Measurements from ENCODE around the gene ABHD17C. TPM values are rescaled to one million over a fixed set of nuclear protein-coding genes. Genes with fewer than 3 reads are reported as not detected.

The ABHD17C gene
- total RNA-seq, 1 donor from 2014 or later = 3.7 TPM

- ATAC-seq (peak; percentile 6), DNase-seq (ENCODE audit: low spot score) (no peak)
These were observed 85.5 kb downstream of the ABHD17C start for GRCh38 chr15:80780416-80781221.

- no peak for DNase-seq (ENCODE audit: low spot score)
- ATAC-seq = no peak
These were observed 88.2 kb downstream of the ABHD17C start for GRCh38 chr15:80783260-80783659.

- ATAC-seq (no peak), DNase-seq (ENCODE audit: low spot score) (no peak)
These were observed 90.2 kb downstream of the ABHD17C start for GRCh38 chr15:80785335-80785734.

- ATAC-seq (no peak), DNase-seq (ENCODE audit: low spot score) (no peak)
These were observed 90.8 kb downstream of the ABHD17C start for GRCh38 chr15:80785811-80786354.

GRCh38 chr15:80787316-80787715 lies 92.2 kb downstream of the ABHD17C start:
- ATAC-seq = no peak
- DNase-seq (ENCODE audit: low spot score) = no peak

GRCh38 chr15:80788536-80788935 lies 93.4 kb downstream of the ABHD17C start:
- ATAC-seq = no peak

GRCh38 chr15:80789296-80789695 lies 94.2 kb downstream of the ABHD17C start:
- DNase-seq (ENCODE audit: low spot score) = no peak
- no peak for ATAC-seq

More at GRCh38 chr15:80788536-80788935, 93.4 kb downstream of the ABHD17C start:
- no peak for DNase-seq (ENCODE audit: low spot score)

- ATAC-seq (no peak), DNase-seq (ENCODE audit: low spot score) (no peak)
These were observed 94.7 kb downstream of the ABHD17C start for GRCh38 chr15:80789796-80790195.

GRCh38 chr15:80790236-80790635 lies 95.1 kb downstream of the ABHD17C start:
- DNase-seq (ENCODE audit: low spot score) = no peak
- ATAC-seq = no peak

GRCh38 chr15:80791004-80791403 lies 95.9 kb downstream of the ABHD17C start:
- DNase-seq (ENCODE audit: low spot score) (no peak), ATAC-seq (no peak)

GRCh38 chr15:80796407-80796806 lies 101.3 kb downstream of the ABHD17C start:
- no peak for DNase-seq (ENCODE audit: low spot score)
- ATAC-seq = no peak

- ATAC-seq (no peak), DNase-seq (ENCODE audit: low spot score) (no peak)
These were observed 103.8 kb downstream of the ABHD17C start for GRCh38 chr15:80798911-80799310.

GRCh38 chr15:80800067-80800466 lies 105.0 kb downstream of the ABHD17C start:
- DNase-seq (ENCODE audit: low spot score) (no peak), ATAC-seq (no peak)

- ATAC-seq (no peak), DNase-seq (ENCODE audit: low spot score) (no peak)
These were observed 107.0 kb downstream of the ABHD17C start for GRCh38 chr15:80801891-80802680.

GRCh38 chr15:80803580-80804525 lies 108.7 kb downstream of the ABHD17C start:
- no peak for ATAC-seq
- no peak for DNase-seq (ENCODE audit: low spot score)

- DNase-seq (ENCODE audit: low spot score) = no peak
These were observed 109.9 kb downstream of the ABHD17C start for GRCh38 chr15:80804970-80805495.

More at GRCh38 chr15:80804970-80805495, 109.9 kb downstream of the ABHD17C start:
- ATAC-seq = no peak

Measured in left lobe of liver (tissue), 2 donors.